K562 (cell line): Measurements from ENCODE around the gene SDF4. TPM values are rescaled to one million over a fixed set of nuclear protein-coding genes. Genes with fewer than 3 reads are reported as not detected.

Source experiments
- ATAC-seq: fragments of 200-7000 bp; cut with Tn5 transposase; 3 replicates; pipeline ENCODE4 v1.9.1; 2020; ENCODE audit warnings: moderate library complexity
- BruUV-seq: library from RNA; stranded (reverse); fragments of 400-500 nt; replicated peaks from 2 replicates; lab custom pipeline; 2021; lab: Mats Ljungman, UMichigan
- CTCF ChIA-PET: fragments of 300-600 bp; formaldehyde crosslinking; extraction: SDS; loops from one replicate; lab custom pipeline; 2021; ENCODE audit warnings: low intra/inter-chr PET ratio; lab: Yijun Ruan, JAX
- POLR2A ChIA-PET: fragments of 300-600, 350-650 bp; sonication (Branson Sonifier 250); formaldehyde crosslinking; extraction: SDS; loops from one replicate; lab custom pipeline; 2021; ENCODE audit warnings: antibody characterized with exemption, inconsistent platforms; lab: Yijun Ruan, JAX
- DNase-seq, 4 experiments: peaks; one replicate each; pipeline versions ENCODE4 v3.0.0 to v3.0.0-alpha.2; 2011 to 2018; ENCODE audit warnings: low spot score in 3 of 4, mixed read lengths in 3 of 4; ENCODE audit errors: extremely low read depth in 1 of 4
- FAIRE-seq: peaks from 2 replicates; lab custom pipeline; 2011; peaks lifted over from hg19 to GRCh38; lab: Jason Lieb, UNC
- H2AFZ ChIP-seq: 2 replicates; pipeline ENCODE4 v1.6.0; 2011; ENCODE audit warnings: low read depth, low read length, control low read depth, inconsistent platforms
- H3K27ac ChIP-seq: fragments of 200-600 bp; 3 replicates; pipeline ENCODE4 v1.8.0; 2011; ENCODE audit warnings: low read depth, mild to moderate bottlenecking, control low read depth, inconsistent platforms, low read length, moderate library complexity, mixed read lengths; ENCODE audit errors: extremely low read depth
- H3K27me3 ChIP-seq, 2 experiments: fragments of 300-600 bp in 1 of 2; 2 replicates in 1 of 2; 3 replicates in 1 of 2; pipeline versions ENCODE4 v1.6.0 to v1.8.0; 2011; ENCODE audit warnings: inconsistent platforms in 2 of 2, low read length in 2 of 2, mild to moderate bottlenecking in 1 of 2, mixed read lengths in 1 of 2, moderate library complexity in 1 of 2; ENCODE audit not compliant: control insufficient read depth in 2 of 2, insufficient read depth in 2 of 2
- H3K36me3 ChIP-seq: fragments of 300-600 bp; 3 replicates; pipeline ENCODE4 v1.8.0; 2011; ENCODE audit warnings: mild to moderate bottlenecking, low read length, inconsistent platforms; ENCODE audit not compliant: control insufficient read depth, insufficient read depth
- H3K4me1 ChIP-seq, 2 experiments: fragments of 200-600 bp in 1 of 2; replicated peaks in 1 of 2; 2 replicates in 1 of 2; 3 replicates in 1 of 2; pipeline versions ENCODE4 v1.5.1 to v1.8.0; 2011; ENCODE audit warnings: inconsistent platforms in 2 of 2, low read length in 2 of 2, mild to moderate bottlenecking in 1 of 2, mixed read lengths in 1 of 2, moderate library complexity in 1 of 2; ENCODE audit not compliant: control insufficient read depth in 2 of 2, insufficient read depth in 2 of 2
- H3K4me2 ChIP-seq: 2 replicates; pipeline ENCODE4 v1.6.1; 2011; ENCODE audit warnings: low read length, control low read depth, inconsistent platforms, mixed read lengths; ENCODE audit not compliant: insufficient read depth
- H3K4me3 ChIP-seq: fragments of 200-600 bp; sonication (generic), shearing (Covaris generic); 2 replicates; pipeline ENCODE4 v1.5.1; 2016; ENCODE audit warnings: control low read depth, inconsistent platforms
- H3K79me2 ChIP-seq: fragments of 200-600 bp; 3 replicates; pipeline ENCODE4 v1.8.0; 2011; ENCODE audit warnings: low read length, inconsistent platforms; ENCODE audit not compliant: control insufficient read depth, insufficient read depth
- H3K9ac ChIP-seq, 2 experiments: 2 replicates each; pipeline versions ENCODE4 v1.6.0 to v1.6.1; 2011; ENCODE audit warnings: low read depth in 2 of 2, low read length in 2 of 2, control low read depth in 1 of 2, inconsistent platforms in 1 of 2, mild to moderate bottlenecking in 1 of 2, mixed read lengths in 1 of 2; ENCODE audit not compliant: insufficient read depth in 1 of 2
- H3K9me1 ChIP-seq: one replicate; pipeline ENCODE4 v1.6.0; 2011; ENCODE audit warnings: inconsistent platforms, mild to moderate bottlenecking, low read length, moderate library complexity; ENCODE audit not compliant: control insufficient read depth, insufficient read depth
- H3K9me3 ChIP-seq: replicated peaks from 2 replicates; pipeline ENCODE4 v1.5.1; 2011; ENCODE audit warnings: low read depth, low read length, inconsistent platforms; ENCODE audit not compliant: control insufficient read depth, insufficient read depth
- H4K20me1 ChIP-seq: replicated peaks from 2 replicates; pipeline ENCODE4 v1.6.1; 2011; ENCODE audit warnings: low read length, inconsistent platforms, mixed read lengths; ENCODE audit not compliant: control insufficient read depth, insufficient read depth
- CEBPG ChIP-seq, 3 experiments: fragments of 200-800 bp in 1 of 3; sonication (Bioruptor generic) in 1 of 3; sonication (generic) in 1 of 3; formaldehyde crosslinking in 1 of 3; IDR thresholded peaks in 2 of 3; conservative IDR thresholded peaks in 1 of 3; 2 replicates each; pipeline versions ENCODE4 v1.6.1 to v1.8.0; 2016 to 2022; ENCODE audit warnings: missing compliant biosample characterization in 2 of 3, missing genetic modification characterization in 2 of 3, mild to moderate bottlenecking in 1 of 3, missing genetic modification reagents in 1 of 3
- FOXP1 ChIP-seq: sonication (generic); formaldehyde crosslinking; IDR thresholded peaks from 2 replicates; pipeline ENCODE4 v1.8.0; 2022; ENCODE audit warnings: mild to moderate bottlenecking, missing genetic modification reagents
- HNRNPH1 ChIP-seq: fragments of 200-400 bp; formaldehyde crosslinking; optimal IDR thresholded peaks from 2 replicates; pipeline ENCODE3; 2017; ENCODE audit warnings: low read depth, mild to moderate bottlenecking, low read length, moderate library complexity
- HSF4 ChIP-seq: fragments of 250-450 bp; sonication (Bioruptor Pico); IDR thresholded peaks from 2 replicates; pipeline ENCODE4 v2.1.2; 2022; ENCODE audit warnings: mild to moderate bottlenecking, moderate library complexity, borderline replicate concordance
- MBD2 ChIP-seq: sonication (generic); IDR thresholded peaks from 2 replicates; pipeline ENCODE4 v1.6.1; 2016; ENCODE audit warnings: low read depth, borderline replicate concordance
- NFRKB ChIP-seq: fragments of 450-650 bp; IDR thresholded peaks from 2 replicates; pipeline ENCODE4 v1.6.1; 2016; ENCODE audit warnings: low read depth
- POLR2G ChIP-seq: fragments of 200-400 bp; formaldehyde crosslinking; IDR thresholded peaks from 2 replicates; pipeline ENCODE4 v1.6.1; 2017; ENCODE audit warnings: low read depth, mild to moderate bottlenecking, antibody characterized with exemption, low read length, moderate library complexity
- PRPF4 ChIP-seq: fragments of 200-400 bp; formaldehyde crosslinking; IDR thresholded peaks from one replicate; pipeline ENCODE4 v1.6.1; 2017; ENCODE audit warnings: low read length, low read depth, mild to moderate bottlenecking; ENCODE audit not compliant: insufficient read depth, poor library complexity, severe bottlenecking
- SLC30A9 ChIP-seq: fragments of 250-450 bp; sonication (Bioruptor Pico); IDR thresholded peaks from 2 replicates; pipeline ENCODE4 v1.8.0; 2022; ENCODE audit warnings: mild to moderate bottlenecking, moderate library complexity
- SOX6 ChIP-seq: fragments of 450-650 bp; IDR thresholded peaks from 2 replicates; pipeline ENCODE4 v1.6.1; 2014; ENCODE audit warnings: mild to moderate bottlenecking
- TAF1 ChIP-seq: IDR thresholded peaks from 2 replicates; pipeline ENCODE4 v1.6.1; 2011; ENCODE audit warnings: mild to moderate bottlenecking, low read length, moderate library complexity; ENCODE audit not compliant: insufficient read depth, control insufficient read depth, severe bottlenecking; ENCODE audit errors: extremely low read depth
- TRIM24 ChIP-seq, 2 experiments: fragments of 450-650 bp; IDR thresholded peaks; 2 replicates each; pipeline ENCODE4 v1.6.1; 2016
- TRIM28 ChIP-seq: fragments of 450-650 bp; IDR thresholded peaks from 2 replicates; pipeline ENCODE4 v1.6.1; 2017
- ZNF24 ChIP-seq: fragments of 450-650 bp; IDR thresholded peaks from 2 replicates; pipeline ENCODE4 v1.6.1; 2016
- ZNF707 ChIP-seq: fragments of 250-450 bp; sonication (Bioruptor Pico); conservative IDR thresholded peaks from 2 replicates; pipeline ENCODE4 v1.8.0; 2022; ENCODE audit warnings: inconsistent platforms, mild to moderate bottlenecking, moderate library complexity
- ZNF780A ChIP-seq: fragments of 250-450 bp; sonication (Bioruptor Pico); IDR thresholded peaks from 2 replicates; pipeline ENCODE4 v1.5.0; 2021; ENCODE audit warnings: mild to moderate bottlenecking
- ZSCAN29 ChIP-seq: fragments of 450-650 bp; IDR thresholded peaks from 2 replicates; pipeline ENCODE4 v1.6.1; 2017
- ZZZ3 ChIP-seq: fragments of 450-650 bp; IDR thresholded peaks from 2 replicates; pipeline ENCODE4 v1.6.1; 2016; ENCODE audit warnings: antibody characterized with exemption, mild to moderate bottlenecking, moderate library complexity
- WGBS: fragments of 100-300 bp; shearing (Covaris generic); methylation state at CpG from one replicate; pipeline ENCODE4 v1.1.6; 2016; ENCODE audit warnings: low coverage, mixed read lengths; ENCODE audit not compliant: insufficient coverage; ENCODE audit errors: missing lambda C conversion rate; 5-methylcytosine and 5-hydroxymethylcytosine counted together
- in situ Hi-C: fragments of 300-500 bp; cut with MboI; formaldehyde crosslinking; loops from 4 replicates; pipeline ENCODE4 v1.15.0; 2018; ENCODE audit warnings: inconsistent platforms, mixed read lengths
- intact Hi-C: fragments of 100-400 bp; cut with micrococcal nuclease; formaldehyde crosslinking; loops from 2 replicates; pipeline ENCODE4 v1.14.2; 2022
- polyA plus RNA-seq, 8 experiments: library from polyadenylated mRNA; depleted of rRNA in 4 of 8; stranded (reverse) in 5 of 8; unstranded in 3 of 8; fragments of >200 nt; fragmentation: Nextera tagmentation in 2 of 8; fragmentation: Illumina TruSeq in 1 of 8; extraction: Ambion mirVana in 2 of 8; extraction: Trizol in 1 of 8; gene quantifications; 2 replicates each; pipeline versions ENCODE4 v1.2.1 to v1.2.3, GENCODE V29; 2011 to 2014; ENCODE audit warnings: inconsistent platforms in 1 of 8, missing spikeins in 1 of 8
- total RNA-seq, 7 experiments: library from RNA; depleted of rRNA in 6 of 7; stranded (reverse); fragments of >200 nt in 6 of 7; fragmentation: Illumina TruSeq in 2 of 7; extraction: Trizol in 2 of 7; gene quantifications; 2 replicates each; pipeline versions ENCODE4 v1.2.1 to v1.2.3, GENCODE V29; 2011 to 2021; ENCODE audit warnings: low replicate concordance in 1 of 7
- TF ChIP-seq, protein P1 (sequence below): fragments of 250-450 bp; sonication (Bioruptor Pico); IDR thresholded peaks from 2 replicates; pipeline ENCODE4 v1.9.0; 2021; ENCODE audit warnings: mild to moderate bottlenecking, inconsistent platforms
- TF ChIP-seq, protein P2 (sequence below): fragments of 250-450 bp; sonication (Bioruptor Pico); IDR thresholded peaks from 2 replicates; pipeline ENCODE4 v1.8.0; 2021; ENCODE audit warnings: borderline replicate concordance, mild to moderate bottlenecking, moderate library complexity; ENCODE audit not compliant: poor library complexity, severe bottlenecking

The SDF4 gene
- total and polyA plus RNA-seq, 9 of the 15 experiments (the other 6 are each of a cell fraction or from before 2014, with no cell fraction given): 0.35 to 160 (median 65.2) TPM

DNA sequence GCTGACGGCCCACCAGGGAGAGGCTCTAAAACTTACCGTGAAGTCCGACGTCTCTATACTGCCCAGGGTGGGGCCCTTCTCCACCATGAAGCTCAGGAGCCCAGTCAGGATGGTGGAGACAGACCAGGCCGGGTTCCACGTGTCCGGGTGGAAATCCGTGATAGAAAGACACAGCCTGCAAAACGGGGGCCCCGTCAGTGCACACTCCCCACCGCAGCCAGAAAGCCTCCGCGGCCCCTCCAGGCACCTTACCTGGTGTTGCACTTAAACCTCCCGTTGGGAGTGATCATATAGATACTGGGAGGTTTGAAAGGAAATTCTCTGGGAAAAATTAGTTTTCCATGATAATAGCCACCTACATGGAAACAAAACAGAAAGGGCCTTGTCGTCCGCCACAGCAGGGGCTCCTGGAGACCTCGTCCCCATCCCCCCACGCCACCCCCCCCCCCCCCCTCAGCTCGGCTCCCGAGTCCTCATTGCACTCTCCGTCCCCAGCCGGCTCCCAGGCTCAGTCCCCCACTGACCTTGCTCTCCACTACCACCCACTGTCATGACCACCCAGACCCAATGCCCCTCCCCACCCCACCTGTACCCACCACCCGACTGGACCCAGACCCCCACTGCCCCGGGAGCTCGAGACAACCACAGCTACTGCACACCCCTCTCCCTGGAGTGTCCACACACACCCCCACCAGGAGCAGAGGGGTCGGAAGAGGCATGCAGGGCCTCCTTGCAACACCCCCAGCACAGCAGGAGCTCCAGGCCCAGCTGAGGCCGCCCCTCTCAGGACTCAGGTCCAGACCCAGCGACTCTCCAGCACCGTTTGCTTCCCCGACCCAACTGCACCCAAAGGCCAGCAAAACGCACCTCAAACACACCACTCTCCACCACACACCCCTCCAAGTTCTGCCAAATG lies 25.4 kb upstream of the SDF4 start:
- CTCF ChIA-PET: interaction anchor here (0.6 kb wide), 2 partner anchors 22 to 109 kb away, joined by 3 to 5 read pairs; no protein-coding TSS in a partner anchor
- no peaks in the 10 kb centered on the region for H3K9me3 ChIP-seq
- POLR2A ChIA-PET: interaction anchor here (0.6 to 1.0 kb wide), 3 partner anchors 13 to 301 kb away, joined by 3 to 7 read pairs (median 3); no protein-coding TSS in a partner anchor
- BruUV-seq: no TSS peak
- peaks cover 5% of the 10 kb centered on the region for H3K79me2 ChIP-seq
- peaks cover 8% of the 10 kb centered on the region; the same call in 1 of the 2 replicates for H4K20me1 ChIP-seq
- H3K4me3 ChIP-seq: no peak overlapping the region
- ATAC-seq (no peak), DNase-seq (no peak), FAIRE-seq (no peak)
- 94% methylated on average over 19 of the region's 31 CpGs for WGBS
- peaks cover 94% of the 10 kb centered on the region; the same call in 2 of the 3 replicates for H3K36me3 ChIP-seq
- H3K4me2 ChIP-seq: no peak overlapping the region
- 0 out of 4 replicates have a peak overlapping the region, but pooled peaks of 1 of the 2 experiments have one; percentile 28 for H3K9ac ChIP-seq
- H3K4me1 ChIP-seq: peaks cover 0 to 48% of the 10 kb centered on the region in 2 experiments; a peak in 2 of 5 replicates
- H3K27me3 ChIP-seq: no peaks in the 10 kb centered on the region
- in situ Hi-C loops (no loop called here), intact Hi-C loops (no loop called here)
- H2AFZ ChIP-seq: no peak overlapping the region
- H3K27ac ChIP-seq: no peak overlapping the region
- peaks cover 4% of the 10 kb centered on the region for H3K9me1 ChIP-seq
- no peak for TF ChIP-seq ZSCAN29
- TF ChIP-seq, protein P1, sequence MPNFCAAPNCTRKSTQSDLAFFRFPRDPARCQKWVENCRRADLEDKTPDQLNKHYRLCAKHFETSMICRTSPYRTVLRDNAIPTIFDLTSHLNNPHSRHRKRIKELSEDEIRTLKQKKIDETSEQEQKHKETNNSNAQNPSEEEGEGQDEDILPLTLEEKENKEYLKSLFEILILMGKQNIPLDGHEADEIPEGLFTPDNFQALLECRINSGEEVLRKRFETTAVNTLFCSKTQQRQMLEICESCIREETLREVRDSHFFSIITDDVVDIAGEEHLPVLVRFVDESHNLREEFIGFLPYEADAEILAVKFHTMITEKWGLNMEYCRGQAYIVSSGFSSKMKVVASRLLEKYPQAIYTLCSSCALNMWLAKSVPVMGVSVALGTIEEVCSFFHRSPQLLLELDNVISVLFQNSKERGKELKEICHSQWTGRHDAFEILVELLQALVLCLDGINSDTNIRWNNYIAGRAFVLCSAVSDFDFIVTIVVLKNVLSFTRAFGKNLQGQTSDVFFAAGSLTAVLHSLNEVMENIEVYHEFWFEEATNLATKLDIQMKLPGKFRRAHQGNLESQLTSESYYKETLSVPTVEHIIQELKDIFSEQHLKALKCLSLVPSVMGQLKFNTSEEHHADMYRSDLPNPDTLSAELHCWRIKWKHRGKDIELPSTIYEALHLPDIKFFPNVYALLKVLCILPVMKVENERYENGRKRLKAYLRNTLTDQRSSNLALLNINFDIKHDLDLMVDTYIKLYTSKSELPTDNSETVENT (CRISPR knock-in tag): no peak
- no peak for TF ChIP-seq ZNF707 (CRISPR knock-in tag)
- no peak for TF ChIP-seq PRPF4
- TF ChIP-seq ZZZ3: no peak
- no peak for TF ChIP-seq ZNF780A (CRISPR knock-in tag)
- no peak for TF ChIP-seq CEBPG (CRISPR knock-in tag; IDR thresholded peaks at IDR 0.05)
- no peak for TF ChIP-seq CEBPG (tag; conservative IDR thresholded peaks at IDR 0.05 in 1 of 2, IDR thresholded peaks at IDR 0.05 in 1 of 2)
- TF ChIP-seq TRIM24 (IDR thresholded peaks at IDR 0.05): no peak
- TF ChIP-seq TAF1: no peak
- no peak for TF ChIP-seq TRIM28
- no peak for TF ChIP-seq SOX6
- no peak for TF ChIP-seq MBD2
- no peak for TF ChIP-seq HSF4 (CRISPR knock-in tag)
- no peak for TF ChIP-seq HNRNPH1
- no peak for TF ChIP-seq ZNF24
- no peak for TF ChIP-seq NFRKB
- no peak for TF ChIP-seq FOXP1 (CRISPR knock-in tag)
- no peak for TF ChIP-seq SLC30A9
- TF ChIP-seq, protein P2, sequence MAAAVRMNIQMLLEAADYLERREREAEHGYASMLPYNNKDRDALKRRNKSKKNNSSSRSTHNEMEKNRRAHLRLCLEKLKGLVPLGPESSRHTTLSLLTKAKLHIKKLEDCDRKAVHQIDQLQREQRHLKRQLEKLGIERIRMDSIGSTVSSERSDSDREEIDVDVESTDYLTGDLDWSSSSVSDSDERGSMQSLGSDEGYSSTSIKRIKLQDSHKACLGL (CRISPR knock-in tag): no peak
- peak; percentile 63 for TF ChIP-seq POLR2G
